Measurements from ENCODE around the gene RRP8.

- TF ChIP-seq CTCF (conservative IDR thresholded peaks at IDR 0.05; ENCODE audit: low read length) (no peak), EZH2phosphoT487 (IDR thresholded peaks at IDR 0.05; ENCODE audit: borderline replicate concordance, low read depth, low read length) (no peak)
Observed at GRCh38 chr11:6587360-6587953, 16.0 kb downstream of the RRP8 start.
